ENCODE results near the gene SLC22A3.
A peak's percentile ranks its signal among the peaks of the same experiment; 100 is the strongest.
"Not testable (repeated sequence)": the region's sequence is repeated elsewhere in the genome, so short reads cannot be mapped to it uniquely, and the experiment has no call there.

Gene SLC22A3, protein sequence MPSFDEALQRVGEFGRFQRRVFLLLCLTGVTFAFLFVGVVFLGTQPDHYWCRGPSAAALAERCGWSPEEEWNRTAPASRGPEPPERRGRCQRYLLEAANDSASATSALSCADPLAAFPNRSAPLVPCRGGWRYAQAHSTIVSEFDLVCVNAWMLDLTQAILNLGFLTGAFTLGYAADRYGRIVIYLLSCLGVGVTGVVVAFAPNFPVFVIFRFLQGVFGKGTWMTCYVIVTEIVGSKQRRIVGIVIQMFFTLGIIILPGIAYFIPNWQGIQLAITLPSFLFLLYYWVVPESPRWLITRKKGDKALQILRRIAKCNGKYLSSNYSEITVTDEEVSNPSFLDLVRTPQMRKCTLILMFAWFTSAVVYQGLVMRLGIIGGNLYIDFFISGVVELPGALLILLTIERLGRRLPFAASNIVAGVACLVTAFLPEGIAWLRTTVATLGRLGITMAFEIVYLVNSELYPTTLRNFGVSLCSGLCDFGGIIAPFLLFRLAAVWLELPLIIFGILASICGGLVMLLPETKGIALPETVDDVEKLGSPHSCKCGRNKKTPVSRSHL

GRCh38 chr6:160348223-160349019 is at the start of gene SLC22A3:
SLC22A3 (plus strand) TSS chr6:160348378; CDS start chr6:160348420, 42 bp downstream.
- DNase-seq = peak in 3 of 58 donors; percentile 5 to 34 (median 18)

DNA sequence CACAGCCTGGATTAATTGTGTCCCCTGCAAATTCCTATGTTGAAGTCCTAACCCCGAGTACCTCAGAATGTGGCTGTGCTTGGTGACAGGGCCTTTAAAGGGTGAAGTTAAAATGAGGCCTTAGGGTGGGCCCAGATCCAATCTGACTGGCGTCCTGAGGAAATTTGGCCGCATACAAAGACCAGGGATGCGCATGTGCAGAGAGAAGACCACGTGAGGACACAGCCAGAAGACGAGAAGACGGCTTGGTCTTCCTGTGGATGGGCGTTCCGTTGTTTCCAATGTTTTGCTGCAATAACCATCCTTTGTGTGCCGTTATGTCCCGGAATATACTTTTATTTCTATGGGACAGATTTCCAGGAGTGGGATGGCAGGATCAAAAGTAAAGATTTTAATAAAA is 48.6 kb upstream of the SLC22A3 start:
- DNase-seq = no peak

- DNase-seq = no peak
Observed at GRCh38 chr6:160300076-160300695, 48.0 kb upstream of the SLC22A3 start.

GRCh38 chr6:160301339-160301738 is 46.8 kb upstream of the SLC22A3 start:
- no peak for DNase-seq

DNA sequence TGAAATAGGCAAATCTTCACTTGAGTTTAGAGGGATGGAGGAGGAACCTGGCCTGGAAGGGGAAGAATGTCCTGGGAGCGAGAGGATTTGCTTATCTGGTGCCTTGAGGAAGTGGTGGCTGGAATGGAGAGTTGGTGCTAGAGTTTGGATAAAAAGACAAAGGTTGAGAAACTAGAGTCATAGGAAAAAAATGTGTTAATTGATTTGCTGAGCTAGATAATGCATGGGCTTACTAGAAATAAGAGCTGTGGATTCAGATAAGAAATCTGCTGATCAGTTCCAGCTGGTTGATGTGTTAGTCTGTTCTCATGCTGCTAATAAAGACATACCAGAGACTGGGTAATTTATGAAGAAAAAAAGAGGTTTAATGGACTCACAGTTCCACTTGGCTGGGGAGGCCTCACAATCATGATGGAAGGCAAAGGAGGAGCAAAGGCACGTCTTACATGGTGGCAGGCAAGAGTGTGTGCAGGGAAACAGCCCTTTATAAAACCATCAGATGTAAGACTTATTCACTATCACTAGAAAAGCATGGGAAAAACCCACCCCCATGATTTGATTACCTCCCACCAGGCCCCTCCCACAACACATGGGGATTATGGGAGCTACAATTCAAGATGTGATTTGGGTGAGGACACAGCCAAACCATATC is 45.6 kb upstream of the SLC22A3 start:
- DNase-seq = not testable (repeated sequence)

- no peak for DNase-seq
Observed at GRCh38 chr6:160303806-160304205, 44.4 kb upstream of the SLC22A3 start.

DNA sequence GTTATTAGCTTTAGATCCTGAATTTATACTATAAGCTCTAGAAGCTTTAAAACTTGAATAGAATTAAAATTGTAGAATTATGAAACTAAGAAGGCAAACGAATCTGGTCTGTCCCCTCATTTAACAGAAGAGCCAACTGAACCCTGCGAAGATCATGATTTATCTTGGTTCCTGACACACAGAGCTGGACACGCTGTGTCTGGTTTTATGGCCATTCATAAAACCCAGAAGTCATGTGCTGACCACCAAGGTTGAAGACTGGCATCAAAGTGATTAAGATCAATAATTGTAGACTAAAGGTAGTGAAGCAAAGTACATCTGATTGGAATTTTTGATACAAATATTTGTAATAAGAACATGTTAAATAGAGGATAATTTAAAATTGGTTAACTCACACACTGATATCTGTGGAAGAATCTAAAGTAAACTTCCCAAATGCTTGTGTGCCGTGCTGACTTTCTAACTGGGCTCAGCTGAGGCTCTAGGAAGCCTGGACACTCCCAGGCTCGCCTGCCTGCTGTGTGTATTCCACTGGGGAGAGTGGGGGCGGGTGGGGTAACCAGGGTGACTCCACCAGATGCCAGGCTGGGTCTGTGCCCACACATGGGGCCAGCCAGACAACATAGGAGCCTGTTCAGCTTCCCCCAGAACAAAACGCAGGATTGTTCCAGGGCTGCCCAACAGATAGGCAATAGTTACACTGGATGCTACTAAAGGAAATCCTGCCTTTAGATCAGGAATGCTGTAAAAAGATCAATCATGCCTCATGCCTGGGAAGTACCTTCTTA is 42.1 kb upstream of the SLC22A3 start:
- peak in 46 of 58 donors; percentile 4 to 79 (median 44) for DNase-seq

GRCh38 chr6:160309718-160310117 is 38.5 kb upstream of the SLC22A3 start:
- no peak for DNase-seq

DNA sequence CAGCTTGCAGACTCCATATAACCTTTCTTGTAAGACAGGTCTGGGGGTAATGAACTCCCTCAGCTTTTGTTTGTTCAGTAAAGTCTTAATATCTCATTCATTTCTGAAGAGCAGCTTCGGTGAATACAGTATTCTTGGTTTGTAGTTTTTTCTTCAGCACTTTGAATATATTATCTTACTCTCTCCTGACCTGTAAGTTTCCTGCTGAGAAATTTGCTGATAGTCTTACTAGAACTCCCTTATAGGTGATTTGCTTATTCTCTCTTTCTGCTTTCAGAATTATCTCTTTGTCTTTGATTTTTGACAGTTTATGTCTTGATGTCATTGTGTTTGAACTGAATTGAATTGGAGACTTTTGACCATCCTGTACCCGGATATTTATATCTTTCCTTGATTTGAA is 35.3 kb upstream of the SLC22A3 start:
- DNase-seq = no peak

DNA sequence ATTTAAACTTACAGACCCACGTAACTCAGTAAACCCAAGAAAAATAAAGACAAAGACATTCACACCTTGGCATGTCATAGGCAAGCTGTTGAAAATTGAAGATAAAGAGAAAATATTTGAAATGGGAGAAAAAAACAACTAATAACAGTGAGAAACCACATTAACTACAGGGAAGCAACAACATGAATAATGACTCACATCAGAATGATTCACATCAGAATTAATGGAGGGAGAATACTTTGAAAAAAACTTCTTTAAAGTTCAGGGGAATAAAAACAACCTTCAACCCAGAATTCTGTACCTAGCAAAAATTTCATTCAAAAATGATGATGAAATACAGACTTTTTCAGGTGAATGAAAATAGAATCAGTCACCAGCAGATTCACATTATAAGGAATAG is 32.9 kb upstream of the SLC22A3 start:
- DNase-seq = no peak

- no peak for DNase-seq
Observed at GRCh38 chr6:160316261-160316660, 31.9 kb upstream of the SLC22A3 start.

DNA sequence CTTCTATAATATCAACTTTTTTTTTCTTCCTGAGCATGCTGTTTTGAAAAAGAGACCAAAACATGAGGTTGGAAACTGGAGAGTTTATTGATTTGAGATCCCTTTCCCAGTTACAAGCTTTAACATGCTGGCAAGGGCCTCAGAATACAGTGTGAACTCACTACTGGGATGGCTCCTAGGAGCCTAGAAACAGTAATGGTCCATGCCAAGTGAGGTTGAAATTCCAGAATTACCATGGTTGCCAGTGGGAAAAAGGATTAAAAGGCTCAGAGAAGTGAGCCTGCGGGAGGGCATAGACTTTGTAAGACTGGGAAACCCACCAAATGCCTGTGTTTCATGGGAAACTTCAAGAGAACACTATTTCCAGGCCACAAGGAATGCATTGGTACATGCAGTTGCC is 28.9 kb upstream of the SLC22A3 start:
- DNase-seq = no peak

DNA sequence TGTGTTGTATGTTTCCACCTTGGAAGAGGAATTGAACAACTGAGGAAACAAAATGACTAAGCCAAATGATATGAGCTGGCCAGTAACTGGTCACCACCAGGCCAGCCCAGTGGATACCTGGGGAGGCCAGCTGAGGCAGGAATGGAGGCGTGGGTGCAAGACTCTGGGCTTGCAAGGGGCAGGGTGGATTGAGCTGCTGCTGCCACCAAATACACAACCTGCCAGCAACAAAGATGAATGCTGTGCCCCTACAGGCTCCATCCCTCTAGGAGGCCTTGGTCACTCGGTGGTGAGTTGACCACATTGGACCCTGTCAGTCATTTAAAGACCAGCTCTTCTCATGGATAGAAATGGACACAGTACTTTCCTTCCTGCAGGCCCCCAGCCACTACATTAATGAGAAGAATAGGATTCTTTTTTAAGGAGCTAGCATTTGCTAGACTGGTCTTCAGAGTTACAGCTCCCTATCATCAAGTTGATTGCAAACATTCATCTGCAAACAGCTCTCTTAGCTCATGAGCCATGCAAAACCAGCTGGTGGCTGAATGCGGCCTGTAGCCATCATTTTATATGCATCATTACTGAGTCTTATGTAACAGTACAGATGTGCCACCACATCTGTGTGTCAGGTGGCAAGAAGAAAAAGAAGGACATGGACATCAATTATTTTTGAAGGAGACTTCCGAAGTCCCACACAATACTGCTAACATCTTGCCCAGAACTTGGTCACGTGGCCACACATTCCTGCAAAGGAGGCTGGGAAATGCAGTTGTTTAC is 26.3 kb upstream of the SLC22A3 start:
- DNase-seq = no peak

DNA sequence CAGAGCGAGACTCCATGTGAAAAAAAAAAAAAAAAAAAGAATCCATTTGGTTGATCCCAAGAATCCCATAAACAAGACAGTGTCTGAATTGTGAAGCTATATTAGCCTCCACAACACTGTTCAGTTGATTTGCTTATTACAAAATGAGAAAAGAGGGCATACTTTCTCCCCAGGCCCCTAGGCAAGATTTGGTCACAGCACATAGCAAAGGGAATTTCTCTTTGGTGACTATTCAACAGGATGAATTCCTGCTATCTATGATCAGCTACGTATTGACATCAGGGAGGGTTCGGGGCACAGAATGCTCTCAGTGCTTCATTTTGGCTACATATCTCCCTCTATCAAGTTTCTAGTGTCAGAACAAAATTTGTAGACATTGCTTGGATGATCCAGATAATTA is 20.2 kb upstream of the SLC22A3 start:
- no peak for DNase-seq

DNA sequence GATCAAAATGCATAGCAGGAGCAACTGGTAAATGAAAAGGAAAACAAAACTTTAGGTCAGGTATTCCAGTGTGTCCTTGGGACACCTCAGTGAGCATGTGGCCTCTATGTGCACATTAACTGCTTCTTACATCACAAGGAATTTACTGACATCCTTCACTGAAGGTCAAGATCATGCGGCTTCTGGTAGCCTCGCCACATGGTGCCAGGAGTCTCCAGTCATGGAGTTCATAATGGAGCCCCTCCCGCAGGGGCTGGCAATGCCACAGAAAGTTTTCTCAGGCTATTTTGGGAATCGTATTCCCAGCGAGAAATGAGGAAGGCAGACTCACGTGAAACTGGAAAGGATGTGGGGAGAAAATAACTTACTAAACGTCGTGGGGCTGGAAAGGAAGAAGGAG is 19.7 kb upstream of the SLC22A3 start:
- DNase-seq = no peak

- DNase-seq = no peak
Observed at GRCh38 chr6:160329188-160329587, 19.0 kb upstream of the SLC22A3 start.

DNA sequence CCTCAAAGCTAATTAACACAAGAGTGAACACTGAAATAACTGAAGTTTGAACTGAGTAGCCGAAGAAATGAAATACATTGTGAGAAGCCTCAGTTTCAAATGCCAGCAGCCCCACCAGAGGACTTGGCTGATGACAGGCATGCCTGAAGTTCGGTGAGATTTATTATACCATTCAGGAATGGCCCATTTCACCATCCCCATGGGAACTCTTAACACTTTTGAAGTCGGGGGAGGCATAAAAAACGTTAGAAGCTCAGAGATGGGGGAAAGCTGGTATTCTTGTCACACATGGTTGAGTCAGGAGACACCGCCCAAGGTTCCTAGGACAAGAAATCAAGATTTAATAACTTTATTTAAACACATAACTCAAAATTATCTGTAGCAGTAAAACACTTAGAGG is 17.6 kb upstream of the SLC22A3 start:
- DNase-seq = no peak

DNA sequence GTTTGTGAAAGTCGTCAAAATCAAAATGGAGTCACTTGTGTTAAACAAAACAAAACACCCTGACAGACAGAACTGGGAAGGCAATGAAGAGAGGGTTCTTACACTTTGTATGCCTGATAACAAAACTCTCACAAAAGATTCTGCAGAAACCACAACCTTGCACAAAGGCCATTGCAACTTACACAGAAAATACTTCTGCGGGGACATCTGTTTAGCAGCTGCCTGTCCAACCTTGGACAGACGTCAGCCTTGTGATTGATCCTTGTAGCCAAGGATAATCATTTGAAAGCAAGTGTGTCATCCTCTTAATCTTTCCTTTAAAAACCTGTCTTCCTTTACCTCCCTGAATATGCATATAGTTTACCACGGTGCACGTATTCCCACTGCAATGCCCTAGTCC is 17.0 kb upstream of the SLC22A3 start:
- no peak for DNase-seq

DNA sequence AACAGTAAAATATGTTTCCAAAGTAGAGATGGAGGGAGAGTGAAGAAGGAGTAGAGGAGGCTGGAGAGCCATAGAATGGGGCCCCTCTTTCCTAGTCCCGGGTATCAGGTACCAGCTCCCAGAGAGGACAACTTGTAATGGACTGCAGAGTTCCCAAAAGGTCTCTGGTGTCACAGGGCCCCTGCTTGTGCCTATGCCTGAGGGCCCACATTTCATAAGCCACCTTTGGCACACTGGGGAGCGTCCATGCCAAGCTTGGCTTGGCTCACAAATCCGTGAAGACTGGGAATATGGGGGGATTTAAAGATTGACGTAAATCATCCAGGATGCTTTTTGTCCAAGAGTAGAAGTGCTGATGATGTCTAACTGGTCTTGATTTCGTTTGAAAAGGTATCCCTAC is 16.4 kb upstream of the SLC22A3 start:
- DNase-seq = no peak

DNA sequence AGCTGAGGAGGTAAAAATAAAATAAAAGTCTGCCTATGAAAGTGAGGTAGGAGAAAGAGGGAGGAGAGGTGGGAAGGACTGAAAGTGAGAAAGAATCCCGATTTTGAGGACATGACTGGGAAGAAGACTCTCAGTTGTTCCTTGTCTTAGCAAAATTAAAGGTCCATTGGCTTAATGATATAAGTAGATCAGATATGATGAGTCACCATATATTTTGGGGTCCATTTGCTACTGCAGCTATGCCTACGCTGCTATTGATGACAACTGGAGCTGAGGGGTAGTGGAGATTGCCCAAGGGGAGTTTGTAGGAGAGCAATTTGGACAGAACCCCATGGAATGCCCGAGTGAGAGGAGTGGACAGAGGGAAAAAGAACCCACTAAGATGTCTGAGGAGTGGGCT is 15.1 kb upstream of the SLC22A3 start:
- no peak for DNase-seq
